ENCODE measurements around the gene UQCRC1. TPM values are rescaled to one million over a fixed set of nuclear protein-coding genes. Genes with fewer than 3 reads are reported as not detected.

Gene UQCRC1
- polyA plus RNA-seq, 1 donor = 259 TPM

GRCh38 chr3:48648188-48648850 is 38.9 kb upstream of the UQCRC1 start:
- H3K27ac ChIP-seq (ENCODE audit: low read length) = no peak overlapping the region
- DNase-seq = no peak
- no peak overlapping the region for H3K4me3 ChIP-seq (ENCODE audit: low read length)
- no CpG with 5 or more reads among the region's 15 CpGs for WGBS (ENCODE audit: insufficient coverage, low lambda C conversion rate)
- H3K36me3 ChIP-seq (ENCODE audit: control insufficient read depth, insufficient read depth, low read length) = no peaks in the 10 kb centered on the region
- H3K4me1 ChIP-seq (ENCODE audit: control insufficient read depth, insufficient read depth, low read length) = no peaks in the 10 kb centered on the region
- no peaks in the 10 kb centered on the region for H3K27me3 ChIP-seq (ENCODE audit: control insufficient read depth, insufficient read depth, low read length)
- no peaks in the 10 kb centered on the region for H3K9me3 ChIP-seq (ENCODE audit: control insufficient read depth, low read depth, low read length)

- no peaks in the 10 kb centered on the region for H3K9me3 ChIP-seq (ENCODE audit: control insufficient read depth, low read depth, low read length)
- no peak overlapping the region for H3K27ac ChIP-seq (ENCODE audit: low read length)
- no peaks in the 10 kb centered on the region for H3K4me1 ChIP-seq (ENCODE audit: control insufficient read depth, insufficient read depth, low read length)
- H3K36me3 ChIP-seq (ENCODE audit: control insufficient read depth, insufficient read depth, low read length) = no peaks in the 10 kb centered on the region
- DNase-seq = no peak
- no peaks in the 10 kb centered on the region for H3K27me3 ChIP-seq (ENCODE audit: control insufficient read depth, insufficient read depth, low read length)
- WGBS (ENCODE audit: insufficient coverage, low lambda C conversion rate) = no CpG with 5 or more reads among the region's 9 CpGs
- no peak overlapping the region for H3K4me3 ChIP-seq (ENCODE audit: low read length)
Measured at GRCh38 chr3:48647714-48648113, 38.3 kb upstream of the UQCRC1 start.

DNA sequence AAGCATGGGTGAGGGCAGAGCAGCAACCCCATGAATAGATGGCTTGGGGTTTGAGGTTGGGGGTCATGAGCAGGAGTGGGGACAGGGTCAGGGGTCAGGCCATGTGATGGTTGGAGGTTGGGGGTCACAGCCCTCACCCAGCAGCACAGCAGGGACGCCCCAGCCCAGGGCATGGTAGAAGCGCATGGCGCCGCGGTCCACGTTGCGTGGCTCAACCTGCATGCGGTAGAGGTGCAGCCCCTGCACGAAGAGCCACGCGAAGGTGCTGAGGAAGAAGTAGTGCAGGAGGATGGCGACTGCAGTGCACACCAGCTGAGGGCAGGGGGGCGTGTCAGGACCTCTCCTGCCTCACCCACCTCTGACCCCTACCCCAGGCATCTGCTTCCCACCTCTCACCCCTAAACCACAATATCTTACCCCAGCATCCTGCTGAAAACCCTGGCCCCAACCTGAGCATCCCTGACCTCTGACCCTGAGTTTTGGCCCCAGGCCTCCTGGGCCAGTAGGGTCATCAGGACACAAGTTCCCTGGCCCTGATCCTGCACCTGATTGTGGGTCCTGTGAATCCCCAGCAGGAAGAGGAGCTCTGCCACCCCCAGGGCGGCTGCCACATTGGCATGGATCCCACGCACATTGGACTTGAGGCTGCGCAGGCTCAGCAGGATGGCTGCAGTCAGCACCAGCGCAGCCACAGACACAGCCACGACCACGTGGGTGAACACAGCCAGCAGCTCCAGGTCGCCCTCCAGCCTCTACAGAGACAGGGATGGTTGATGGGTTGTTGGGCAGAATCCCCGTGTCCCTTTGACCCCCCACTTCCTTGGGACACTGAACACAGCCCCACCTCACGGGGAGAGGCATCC is 35.7 kb upstream of the UQCRC1 start:
- Histone ChIP-seq H3K27ac (ENCODE audit: low read length) (no peak overlapping the region), H3K27me3 (ENCODE audit: control insufficient read depth, insufficient read depth, low read length) (no peaks in the 10 kb centered on the region), H3K4me1 (ENCODE audit: control insufficient read depth, insufficient read depth, low read length) (no peaks in the 10 kb centered on the region), H3K4me3 (ENCODE audit: low read length) (no peak overlapping the region), H3K9me3 (ENCODE audit: control insufficient read depth, low read depth, low read length) (no peaks in the 10 kb centered on the region), H3K36me3 (ENCODE audit: control insufficient read depth, insufficient read depth, low read length) (no peaks in the 10 kb centered on the region)
- no CpG with 5 or more reads among the region's 22 CpGs for WGBS (ENCODE audit: insufficient coverage, low lambda C conversion rate)
- DNase-seq = no peak

DNA sequence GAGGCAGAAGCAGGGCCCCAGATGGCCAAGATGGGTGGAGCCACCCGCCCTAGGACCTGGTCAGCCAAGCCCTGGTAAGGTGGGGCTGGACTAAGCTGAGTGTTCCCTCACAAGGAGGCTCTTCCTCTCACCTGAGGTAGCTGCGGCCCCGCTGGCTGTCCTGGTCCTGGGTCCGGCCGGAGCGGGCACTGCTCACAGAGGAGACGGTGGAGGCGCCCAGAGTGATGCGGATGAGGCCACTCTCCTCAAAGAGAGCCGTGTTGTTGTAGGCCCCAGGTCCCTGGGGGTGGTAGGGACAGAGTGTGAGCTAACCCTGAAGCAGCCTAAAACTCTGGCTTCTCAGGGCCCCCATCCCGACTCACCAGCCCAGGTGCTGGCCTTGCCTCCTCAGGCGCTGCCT is 33.2 kb upstream of the UQCRC1 start:
- Histone ChIP-seq H3K4me1 (ENCODE audit: control insufficient read depth, insufficient read depth, low read length) (no peaks in the 10 kb centered on the region), H3K4me3 (ENCODE audit: low read length) (no peak overlapping the region), H3K36me3 (ENCODE audit: control insufficient read depth, insufficient read depth, low read length) (no peaks in the 10 kb centered on the region), H3K9me3 (ENCODE audit: control insufficient read depth, low read depth, low read length) (no peaks in the 10 kb centered on the region), H3K27me3 (ENCODE audit: control insufficient read depth, insufficient read depth, low read length) (no peaks in the 10 kb centered on the region), H3K27ac (ENCODE audit: low read length) (no peak overlapping the region)
- no CpG with 5 or more reads among the region's 12 CpGs for WGBS (ENCODE audit: insufficient coverage, low lambda C conversion rate)
- DNase-seq = no peak

GRCh38 chr3:48641396-48641795 is 31.9 kb upstream of the UQCRC1 start:
- 100% methylated on average over 1 of the region's 3 CpGs for WGBS (ENCODE audit: insufficient coverage, low lambda C conversion rate)
- H3K27me3 ChIP-seq (ENCODE audit: control insufficient read depth, insufficient read depth, low read length) = no peaks in the 10 kb centered on the region
- H3K36me3 ChIP-seq (ENCODE audit: control insufficient read depth, insufficient read depth, low read length) = no peaks in the 10 kb centered on the region
- DNase-seq = no peak
- no peaks in the 10 kb centered on the region for H3K9me3 ChIP-seq (ENCODE audit: control insufficient read depth, low read depth, low read length)
- H3K4me1 ChIP-seq (ENCODE audit: control insufficient read depth, insufficient read depth, low read length) = peaks cover 3% of the 10 kb centered on the region
- H3K4me3 ChIP-seq (ENCODE audit: low read length) = no peak overlapping the region
- H3K27ac ChIP-seq (ENCODE audit: low read length) = no peak overlapping the region

DNA sequence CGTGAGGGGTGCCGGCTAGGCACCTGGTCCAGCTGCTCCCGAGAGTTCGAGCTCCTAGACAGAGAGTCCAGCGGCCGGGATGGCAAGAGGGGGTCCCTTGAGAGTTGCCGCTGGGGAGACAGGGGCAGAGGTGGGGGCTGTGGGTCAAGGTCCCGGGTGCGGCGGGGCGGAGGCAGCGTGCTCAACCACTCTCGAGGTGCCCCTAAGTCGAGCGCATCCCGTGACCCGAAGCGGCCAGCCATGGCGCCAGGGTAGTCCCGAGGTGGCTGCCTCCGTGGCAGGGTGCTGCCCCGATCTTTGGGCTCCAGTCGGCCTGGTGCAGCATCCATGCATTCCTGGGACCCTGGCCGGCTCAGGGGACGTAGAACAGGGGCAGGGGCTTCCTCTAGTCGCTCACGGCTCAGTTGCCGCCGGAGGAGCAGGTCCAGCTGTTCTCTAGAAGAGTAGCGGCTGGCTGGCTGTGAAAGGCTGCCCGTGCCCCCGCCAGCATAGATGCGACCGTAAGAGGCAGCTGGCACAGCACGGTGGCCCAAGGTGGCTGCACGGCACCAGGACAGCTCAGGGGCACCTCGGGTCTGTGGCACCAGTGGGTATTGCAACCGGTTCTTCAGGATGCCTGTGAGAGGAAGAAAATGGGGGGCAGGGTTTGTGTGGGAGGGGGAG is 30.6 kb upstream of the UQCRC1 start:
- Histone ChIP-seq H3K27me3 (ENCODE audit: control insufficient read depth, insufficient read depth, low read length) (no peaks in the 10 kb centered on the region), H3K9me3 (ENCODE audit: control insufficient read depth, low read depth, low read length) (no peaks in the 10 kb centered on the region), H3K4me3 (ENCODE audit: low read length) (no peak overlapping the region), H3K36me3 (ENCODE audit: control insufficient read depth, insufficient read depth, low read length) (no peaks in the 10 kb centered on the region), H3K4me1 (ENCODE audit: control insufficient read depth, insufficient read depth, low read length) (peaks cover 11% of the 10 kb centered on the region), H3K27ac (ENCODE audit: low read length) (no peak overlapping the region)
- no peak for DNase-seq
- no CpG with 5 or more reads among the region's 38 CpGs for WGBS (ENCODE audit: insufficient coverage, low lambda C conversion rate)

GRCh38 chr3:48637305-48637704 is 27.9 kb upstream of the UQCRC1 start:
- Histone ChIP-seq H3K9me3 (ENCODE audit: control insufficient read depth, low read depth, low read length) (no peaks in the 10 kb centered on the region), H3K36me3 (ENCODE audit: control insufficient read depth, insufficient read depth, low read length) (peaks cover 14% of the 10 kb centered on the region), H3K27ac (ENCODE audit: low read length) (no peak overlapping the region), H3K4me1 (ENCODE audit: control insufficient read depth, insufficient read depth, low read length) (peaks cover 17% of the 10 kb centered on the region), H3K27me3 (ENCODE audit: control insufficient read depth, insufficient read depth, low read length) (no peaks in the 10 kb centered on the region), H3K4me3 (ENCODE audit: low read length) (no peak overlapping the region)
- WGBS (ENCODE audit: insufficient coverage, low lambda C conversion rate) = no CpG with 5 or more reads among the region's 6 CpGs
- DNase-seq = no peak

- no CpG with 5 or more reads among the region's 10 CpGs for WGBS (ENCODE audit: insufficient coverage, low lambda C conversion rate)
- H3K27ac ChIP-seq (ENCODE audit: low read length) = peak overlapping the region; percentile 77
- H3K36me3 ChIP-seq (ENCODE audit: control insufficient read depth, insufficient read depth, low read length) = peaks cover 24% of the 10 kb centered on the region
- peaks cover 17% of the 10 kb centered on the region for H3K4me1 ChIP-seq (ENCODE audit: control insufficient read depth, insufficient read depth, low read length)
- H3K4me3 ChIP-seq (ENCODE audit: low read length) = peak overlapping the region; percentile 92
- peak in 1 of 2 donors; percentile 11 for DNase-seq
- no peaks in the 10 kb centered on the region for H3K27me3 ChIP-seq (ENCODE audit: control insufficient read depth, insufficient read depth, low read length)
- no peaks in the 10 kb centered on the region for H3K9me3 ChIP-seq (ENCODE audit: control insufficient read depth, low read depth, low read length)
Measured at GRCh38 chr3:48636149-48636655, 26.8 kb upstream of the UQCRC1 start.

GRCh38 chr3:48635222-48636021 is 26.0 kb upstream of the UQCRC1 start, which contains the start of gene SLC26A6:
TSS of gene SLC26A6 (minus strand) at chr3:48635461. CDS start at chr3:48635393, 68 bp downstream.
- no peaks in the 10 kb centered on the region for H3K27me3 ChIP-seq (ENCODE audit: control insufficient read depth, insufficient read depth, low read length)
- WGBS (ENCODE audit: insufficient coverage, low lambda C conversion rate) = no CpG with 5 or more reads among the region's 68 CpGs
- peak within 1 kb of the TSS; percentile 77 for H3K27ac ChIP-seq (ENCODE audit: low read length)
- H3K36me3 ChIP-seq (ENCODE audit: control insufficient read depth, insufficient read depth, low read length) = peaks cover 32% of the 10 kb centered on the region
- H3K4me3 ChIP-seq (ENCODE audit: low read length) = peak within 1 kb of the TSS; percentile 92
- no peaks in the 10 kb centered on the region for H3K9me3 ChIP-seq (ENCODE audit: control insufficient read depth, low read depth, low read length)
- H3K4me1 ChIP-seq (ENCODE audit: control insufficient read depth, insufficient read depth, low read length) = peaks cover 17% of the 10 kb centered on the region
- peak; percentile 95 to 98 for DNase-seq
